HG03196 (cell line): ENCODE measurements around the gene PUM2.
"Not testable (repeated sequence)": the region's sequence is repeated elsewhere in the genome, so short reads cannot be mapped to it uniquely, and the experiment has no call there.

Experiments
- ATAC-seq: cut with Tn5 transposase; IDR thresholded peaks from one replicate; pipeline ENCODE4 v1.9.1; 2021; ENCODE audit not compliant: unreplicated experiment

PUM2 gene

DNA sequence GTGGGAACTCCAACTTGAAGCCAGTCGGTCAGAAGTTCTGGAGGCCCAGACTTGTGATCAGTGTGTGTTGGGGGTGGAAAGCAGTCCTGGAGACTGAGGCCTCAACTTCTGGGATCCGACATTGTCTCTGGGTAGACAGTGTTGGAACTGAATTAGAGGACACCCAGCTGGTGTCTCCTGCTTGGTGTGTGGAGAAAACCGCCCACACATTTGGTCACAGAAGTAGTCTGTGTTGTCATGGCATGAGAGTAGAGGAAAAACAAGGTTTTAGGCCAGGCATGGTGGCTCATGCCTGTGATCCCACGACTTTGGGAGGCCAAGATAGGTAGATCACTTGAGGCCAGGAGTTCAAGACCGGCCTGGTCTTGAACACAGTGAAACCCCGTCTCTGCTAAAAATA is 51.5 kb downstream of the PUM2 start:
- no peak for ATAC-seq

- ATAC-seq, result no peak
Measured at GRCh38 chr2:20294231-20294630, 56.4 kb downstream of the PUM2 start.

DNA sequence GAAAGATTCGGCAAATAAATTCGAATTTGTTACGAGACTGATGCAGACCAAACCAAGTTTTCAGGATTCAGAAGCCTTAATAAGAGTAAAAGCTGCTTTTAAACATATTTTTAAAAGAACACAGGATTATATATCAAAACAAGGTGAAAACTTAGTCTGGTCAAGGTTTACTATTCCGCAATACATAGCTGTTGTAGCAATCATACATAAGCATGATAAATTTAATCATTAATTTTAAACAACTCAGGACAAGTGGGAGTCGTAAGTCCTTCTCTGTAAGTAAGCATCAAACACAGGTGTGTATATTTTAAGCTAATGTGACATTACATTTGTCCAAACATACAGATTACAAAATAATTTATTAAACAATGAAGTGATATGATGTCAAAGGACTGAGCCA is 57.7 kb downstream of the PUM2 start:
- ATAC-seq, result no peak

DNA sequence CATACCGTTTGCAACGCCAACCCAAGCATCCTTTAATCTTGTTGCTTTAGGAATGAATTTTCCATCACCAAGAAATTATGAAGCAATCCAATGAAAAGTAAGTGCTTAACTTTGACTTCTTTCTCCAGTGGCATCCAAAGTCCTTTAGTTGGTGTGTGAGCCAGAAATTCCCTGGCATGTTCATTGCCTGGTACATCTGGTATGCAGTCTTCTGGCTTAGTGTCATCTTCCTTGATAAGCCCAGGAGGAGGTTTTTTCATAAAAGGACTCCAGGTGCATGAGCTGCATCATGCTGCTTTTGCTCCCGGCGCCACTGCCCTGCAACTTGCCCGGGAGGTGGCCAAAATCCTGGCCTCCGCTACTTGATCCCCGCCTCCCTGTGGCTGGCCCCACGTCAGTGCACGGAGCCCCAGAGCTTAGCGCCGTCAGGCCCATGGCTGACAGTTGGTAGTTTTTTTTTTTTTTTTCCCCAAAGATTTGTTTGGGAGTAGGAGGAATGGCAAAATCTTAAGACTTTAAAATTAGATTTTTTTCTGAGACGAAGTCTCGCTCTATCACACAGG is 58.7 kb downstream of the PUM2 start:
- ATAC-seq, result no peak

DNA sequence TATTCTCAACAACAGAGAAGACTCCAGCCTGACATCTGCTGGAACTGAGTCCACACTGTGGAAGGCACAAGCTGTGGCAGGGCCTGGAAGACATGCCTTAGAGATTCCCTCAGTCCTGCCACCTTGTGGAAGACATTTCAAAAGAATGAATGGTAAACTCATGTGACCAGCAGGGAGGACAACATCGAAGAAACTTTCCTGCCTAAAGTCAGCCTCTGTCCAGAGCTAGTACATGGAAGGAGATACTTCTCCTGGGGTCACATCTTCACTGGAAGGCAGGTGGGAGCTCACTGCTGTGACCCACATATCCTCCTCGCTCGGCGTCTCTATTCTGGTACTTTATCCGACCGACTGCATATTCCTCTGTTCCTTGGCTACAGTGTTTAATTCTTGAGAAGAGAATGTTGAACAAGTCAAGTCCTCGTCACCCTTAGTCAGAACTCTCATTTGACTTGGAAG is 59.5 kb downstream of the PUM2 start:
- ATAC-seq, result no peak

- ATAC-seq, result no peak
Measured at GRCh38 chr2:20288642-20289340, 61.9 kb downstream of the PUM2 start.

DNA sequence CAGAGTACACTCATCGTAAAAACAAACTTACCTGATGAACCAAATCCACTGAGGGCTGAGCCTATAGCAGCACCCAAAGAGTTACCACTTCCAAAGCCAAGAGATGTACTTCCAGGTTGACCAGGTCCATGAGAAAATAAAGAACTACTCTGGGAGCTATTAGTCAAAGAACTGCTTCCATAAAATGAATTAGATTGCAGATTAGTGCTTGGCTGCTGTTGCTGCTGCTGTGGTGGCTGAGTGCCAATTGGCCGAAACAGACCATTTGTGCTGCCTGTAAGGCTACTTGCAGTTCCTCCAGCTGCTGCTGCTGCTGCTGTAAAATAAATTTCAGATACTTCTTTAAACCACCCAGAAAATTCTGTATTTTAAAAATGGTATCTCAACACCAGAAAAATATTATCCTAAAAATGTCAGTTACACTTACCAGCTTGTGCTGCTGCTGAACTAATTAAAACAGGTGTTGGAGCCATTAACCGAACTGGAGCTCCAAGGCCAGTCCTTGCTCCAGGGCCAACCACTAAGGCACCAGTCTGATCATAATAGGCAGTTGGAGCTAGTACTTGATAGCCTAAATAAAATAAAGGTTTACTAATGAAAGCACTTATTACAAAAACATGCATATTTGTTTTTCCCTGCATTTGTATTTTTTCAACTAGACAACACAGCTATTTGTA is 67.6 kb downstream of the PUM2 start:
- ATAC-seq, result no peak

- no peak for ATAC-seq
Measured at GRCh38 chr2:20281876-20282275, 68.8 kb downstream of the PUM2 start.

GRCh38 chr2:20273042-20273441 is 77.6 kb downstream of the PUM2 start:
- no peak for ATAC-seq

GRCh38 chr2:20268317-20268716 is 82.3 kb downstream of the PUM2 start:
- ATAC-seq, result not testable (repeated sequence)

DNA sequence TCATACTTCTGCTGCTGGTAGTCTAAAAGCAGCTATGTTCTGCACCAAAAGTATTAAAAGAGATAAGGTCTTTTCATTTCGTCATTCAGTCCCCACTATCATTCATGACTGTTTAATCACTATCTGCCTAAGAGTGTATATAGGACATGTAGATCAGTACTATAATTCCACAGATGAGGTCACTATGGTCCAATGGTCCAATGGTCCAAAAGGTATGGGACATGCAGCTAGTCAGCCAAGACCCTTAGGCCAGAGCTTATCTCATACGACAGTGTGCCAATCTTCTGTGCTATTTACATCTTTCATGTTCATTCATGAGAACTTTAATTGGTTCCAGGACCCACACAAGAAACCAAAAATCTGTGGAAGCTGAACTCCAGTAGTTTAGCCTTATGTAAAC is 83.1 kb downstream of the PUM2 start:
- no peak for ATAC-seq

GRCh38 chr2:20264629-20265028 is 86.0 kb downstream of the PUM2 start:
- no peak for ATAC-seq

- no peak for ATAC-seq
Measured at GRCh38 chr2:20257411-20257810, 93.2 kb downstream of the PUM2 start.

DNA sequence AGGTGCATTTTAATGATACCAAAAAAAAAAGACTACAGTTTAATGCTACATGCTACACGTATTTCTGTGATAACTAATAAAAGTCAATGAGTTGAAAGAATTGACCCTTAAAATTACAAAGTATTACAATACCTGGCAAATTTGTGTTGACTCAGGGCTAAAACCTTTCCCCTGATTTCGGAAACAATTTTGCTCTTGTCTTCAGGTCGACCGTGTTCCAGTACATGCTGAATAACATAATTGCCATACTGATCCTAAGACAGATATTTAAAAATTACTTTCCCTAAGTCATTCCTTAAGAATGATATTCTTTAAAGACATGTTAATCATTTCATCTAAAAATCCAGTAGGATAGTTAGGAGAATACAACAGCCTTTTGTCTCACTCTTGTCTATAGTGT is 95.9 kb downstream of the PUM2 start:
- ATAC-seq, result no peak

DNA sequence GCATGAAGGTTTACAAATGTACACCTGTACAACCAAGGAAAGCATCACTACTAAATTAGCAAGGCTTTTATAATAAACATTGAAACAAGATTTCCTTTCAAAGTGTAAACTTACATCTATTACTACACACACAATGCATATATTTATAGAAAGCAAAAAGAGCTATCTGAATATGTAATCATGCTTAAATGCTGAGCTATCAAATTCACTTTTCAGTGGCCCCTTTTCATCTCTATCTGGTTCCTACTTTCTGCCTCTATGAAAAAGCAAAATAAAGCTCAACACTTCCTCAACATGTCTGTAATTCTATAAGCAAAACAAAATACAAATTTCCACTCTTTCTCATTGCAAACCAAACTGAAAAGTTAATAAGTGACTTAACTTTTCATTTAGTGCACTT is 100.2 kb downstream of the PUM2 start:
- no peak for ATAC-seq

GRCh38 chr2:20249170-20249569 is 101.5 kb downstream of the PUM2 start:
- no peak for ATAC-seq

GRCh38 chr2:20247084-20247483 is 103.6 kb downstream of the PUM2 start:
- no peak for ATAC-seq

- ATAC-seq, result not testable (repeated sequence)
Measured at GRCh38 chr2:20243637-20244036, 107.0 kb downstream of the PUM2 start.

- ATAC-seq, result no peak
Measured at GRCh38 chr2:20242727-20243377, 107.8 kb downstream of the PUM2 start.

- no peak for ATAC-seq
Measured at GRCh38 chr2:20241973-20242726, 108.5 kb downstream of the PUM2 start.

DNA sequence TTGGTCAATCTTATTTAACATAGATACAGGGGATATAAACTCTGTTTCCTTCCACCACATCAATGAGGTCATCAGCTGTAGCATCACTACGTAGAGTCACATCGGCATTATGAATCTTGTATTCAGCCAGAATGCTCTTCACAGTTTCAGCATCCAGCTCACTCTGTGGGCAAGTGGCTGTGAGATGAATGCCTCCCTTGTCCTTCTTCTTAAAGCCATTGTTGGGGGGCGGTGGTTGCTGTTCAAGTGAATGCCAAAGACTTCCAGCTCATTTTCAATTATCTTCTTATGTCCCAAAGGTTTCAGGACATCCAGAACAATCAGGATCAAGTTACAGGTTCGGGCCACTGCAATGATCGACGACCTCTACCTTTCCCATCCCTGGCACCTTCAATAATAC is 110.4 kb downstream of the PUM2 start:
- not testable (repeated sequence) for ATAC-seq
